GM10847 (cell line): ENCODE results near the gene HDGFL2.

Experiments used
- POLR2A ChIP-seq: IDR thresholded peaks from 2 replicates; pipeline ENCODE4 v1.6.1; 2011; ENCODE audit not compliant: insufficient read length; ENCODE audit errors: extremely low read depth

HDGFL2 gene

DNA sequence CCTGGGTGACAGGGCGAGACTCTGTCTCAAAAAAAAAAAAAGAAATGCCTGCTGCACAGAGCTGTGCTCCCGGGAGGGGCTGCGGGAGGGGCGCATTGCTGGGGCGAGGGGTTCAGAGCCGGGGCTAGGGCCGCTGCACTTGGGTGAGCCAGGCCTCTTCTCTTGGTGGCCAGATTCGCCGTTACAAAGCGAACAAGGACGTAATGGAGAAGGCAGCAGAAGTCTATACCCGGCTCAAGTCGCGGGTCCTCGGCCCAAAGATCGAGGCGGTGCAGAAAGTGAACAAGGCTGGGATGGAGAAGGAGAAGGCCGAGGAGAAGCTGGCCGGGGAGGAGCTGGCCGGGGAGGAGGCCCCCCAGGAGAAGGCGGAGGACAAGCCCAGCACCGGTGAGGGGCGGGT, 27.2 kb downstream of the HDGFL2 start:
- TF ChIP-seq POLR2A: no peak

DNA sequence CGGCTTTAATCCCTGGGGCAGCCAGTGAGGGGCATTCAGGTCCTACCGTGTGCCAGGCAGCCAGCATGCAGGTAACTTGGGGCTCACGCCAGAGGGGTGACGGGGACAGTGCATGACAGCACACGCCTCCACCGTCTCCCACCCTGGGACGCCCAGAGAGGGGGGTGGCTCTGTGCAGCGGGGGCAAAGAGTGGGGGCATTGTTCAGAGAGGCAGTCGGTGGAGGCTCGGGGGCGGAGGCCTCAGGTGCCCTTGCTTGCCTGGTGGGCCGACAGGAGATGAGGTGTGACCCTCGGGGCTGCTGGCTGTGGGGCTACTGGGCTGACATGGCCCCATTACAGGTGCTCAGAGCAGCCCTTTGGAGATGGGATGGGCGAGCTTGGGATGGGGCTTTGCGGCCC, 27.8 kb downstream of the HDGFL2 start:
- no peak for TF ChIP-seq POLR2A

DNA sequence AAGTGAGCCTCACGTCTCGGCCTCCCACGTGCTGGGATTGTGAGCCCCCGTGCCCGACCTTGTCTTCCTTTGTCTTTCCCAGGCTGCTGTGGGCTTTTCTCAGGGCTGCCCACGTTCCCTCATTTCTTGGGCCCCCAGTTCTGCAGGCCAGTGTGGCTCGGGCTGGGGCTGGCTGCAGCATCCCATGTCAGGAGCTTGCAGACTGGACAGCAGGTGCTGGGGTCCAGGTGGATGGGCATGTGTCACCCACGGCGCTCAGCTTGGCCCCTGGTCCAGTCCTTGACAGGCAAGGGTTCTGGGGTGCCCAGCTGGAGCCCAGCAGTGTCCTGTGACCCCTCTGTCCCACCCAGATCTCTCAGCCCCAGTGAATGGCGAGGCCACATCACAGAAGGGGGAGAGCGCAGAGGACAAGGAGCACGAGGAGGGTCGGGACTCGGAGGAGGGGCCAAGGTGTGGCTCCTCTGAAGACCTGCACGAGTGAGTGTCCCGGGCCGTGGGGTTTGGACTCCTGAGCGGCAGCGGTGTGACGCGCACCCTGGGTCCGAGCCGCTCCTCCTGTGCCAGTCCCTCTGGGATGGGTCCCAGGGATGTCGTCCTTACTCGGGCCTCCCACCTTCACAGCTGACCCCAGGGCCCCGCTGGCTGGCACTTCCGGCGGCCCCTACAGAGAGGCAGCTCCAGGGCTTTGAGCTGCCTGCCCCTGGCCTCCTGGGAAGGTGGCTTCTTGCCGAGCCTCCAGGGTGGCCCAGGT, 28.9 kb downstream of the HDGFL2 start:
- no peak for TF ChIP-seq POLR2A

DNA sequence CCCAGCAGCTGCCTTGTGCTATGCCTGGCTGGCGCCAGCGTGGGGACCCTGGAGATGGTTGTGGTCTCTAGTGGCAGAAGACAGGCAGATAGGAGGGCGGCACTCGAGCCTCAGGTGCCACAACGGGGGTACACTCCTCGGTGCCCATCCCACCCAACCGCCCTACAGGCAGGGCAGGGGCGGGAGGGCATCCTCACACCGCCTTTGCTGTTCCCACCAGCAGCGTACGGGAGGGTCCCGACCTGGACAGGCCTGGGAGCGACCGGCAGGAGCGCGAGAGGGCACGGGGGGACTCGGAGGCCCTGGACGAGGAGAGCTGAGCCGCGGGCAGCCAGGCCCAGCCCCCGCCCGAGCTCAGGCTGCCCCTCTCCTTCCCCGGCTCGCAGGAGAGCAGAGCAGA, 29.6 kb downstream of the HDGFL2 start:
- TF ChIP-seq POLR2A: no peak

DNA sequence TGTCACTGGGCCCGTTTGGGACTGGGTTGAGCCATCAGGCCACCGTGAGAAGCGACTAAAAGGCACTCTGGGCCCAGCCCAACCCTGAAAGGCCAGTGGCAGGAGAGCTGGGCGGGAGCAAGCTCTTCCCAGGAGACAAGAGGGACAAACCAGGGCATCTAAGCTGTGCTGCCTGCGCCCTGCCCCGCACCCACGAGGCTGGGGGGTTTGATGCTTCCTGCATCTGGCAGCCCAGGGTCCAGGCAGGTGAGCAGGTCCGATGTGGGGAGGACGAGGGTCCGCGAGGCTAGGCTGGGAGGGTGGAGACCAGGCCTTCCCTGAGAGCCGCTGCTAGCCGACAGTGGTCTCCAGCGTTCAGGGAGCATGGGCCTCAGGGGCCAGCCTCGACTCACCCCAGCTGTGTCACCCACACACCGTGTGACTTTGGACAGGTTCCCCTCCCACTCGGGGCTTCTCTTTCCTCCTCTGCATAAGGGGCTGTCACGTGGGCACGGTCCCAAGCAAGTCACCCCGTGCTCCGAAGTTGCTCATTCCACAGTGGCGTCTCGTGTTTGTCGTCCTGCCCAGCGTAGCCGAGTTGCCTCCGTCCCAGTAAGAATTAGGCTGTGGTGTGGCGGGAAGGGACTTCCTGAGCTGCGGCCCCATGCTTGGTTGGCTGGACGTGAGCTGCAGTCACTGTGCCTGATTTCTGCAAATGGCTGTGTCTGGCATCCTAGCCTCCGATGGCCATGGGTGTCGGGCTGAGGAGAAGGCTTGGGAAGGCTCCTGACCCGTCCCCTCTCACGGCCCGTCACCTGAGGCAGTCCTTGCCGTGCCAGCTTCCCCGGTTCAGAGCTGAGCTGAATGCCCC, 30.4 kb downstream of the HDGFL2 start:
- TF ChIP-seq POLR2A: no peak

DNA sequence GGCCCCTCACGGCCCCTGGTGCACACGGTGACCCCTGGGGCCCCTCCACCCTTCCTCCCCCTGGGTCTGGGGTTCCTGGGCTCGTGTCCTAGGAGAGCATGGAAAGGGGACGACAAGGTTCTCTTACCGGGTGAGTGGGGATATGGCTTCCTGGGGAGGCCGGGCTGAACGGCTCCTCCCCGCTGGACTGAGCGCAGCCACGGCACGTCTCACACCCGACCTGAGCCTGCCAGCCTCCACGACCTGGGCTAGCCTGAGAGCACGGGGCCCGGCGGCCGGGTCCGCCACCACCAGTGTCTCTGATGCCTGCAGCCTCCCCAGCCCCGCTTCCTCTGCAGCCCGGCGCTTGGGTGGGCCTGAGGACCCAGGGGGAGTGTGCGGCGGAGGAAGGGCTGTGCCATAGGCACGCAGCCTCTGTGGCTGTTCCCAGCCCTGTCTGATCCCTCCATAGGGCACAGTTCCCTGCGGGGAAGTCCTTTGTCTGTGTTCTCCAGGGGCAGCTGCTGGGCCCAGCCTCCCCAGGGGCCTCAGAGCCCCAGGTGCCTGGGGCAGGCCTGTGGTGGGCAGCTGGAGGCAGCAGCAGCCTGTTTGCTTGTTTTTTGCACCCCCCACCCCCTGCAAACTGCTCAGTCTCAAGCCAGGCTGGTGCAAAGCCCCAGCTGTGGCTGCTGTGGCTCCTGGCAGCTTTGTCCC, 31.2 kb downstream of the HDGFL2 start:
- no peak for TF ChIP-seq POLR2A

DNA sequence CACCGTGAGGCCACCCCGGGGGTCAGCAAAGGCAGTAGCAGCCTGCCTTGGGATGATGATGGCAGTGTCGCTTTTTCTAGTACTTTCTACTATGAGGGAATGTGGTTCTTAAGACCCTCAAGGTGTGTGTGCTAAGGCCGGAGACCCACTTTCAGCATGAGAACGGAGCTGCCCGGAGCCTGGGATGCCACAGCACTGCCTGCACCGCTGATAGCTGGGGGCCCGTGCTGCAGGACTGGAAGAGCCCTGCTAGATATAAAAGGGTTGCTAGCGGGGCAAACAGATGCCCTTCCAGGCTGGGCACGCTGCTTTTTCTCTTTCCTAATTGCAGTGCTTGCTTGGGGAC, 31.7 kb downstream of the HDGFL2 start:
- TF ChIP-seq POLR2A: no peak

DNA sequence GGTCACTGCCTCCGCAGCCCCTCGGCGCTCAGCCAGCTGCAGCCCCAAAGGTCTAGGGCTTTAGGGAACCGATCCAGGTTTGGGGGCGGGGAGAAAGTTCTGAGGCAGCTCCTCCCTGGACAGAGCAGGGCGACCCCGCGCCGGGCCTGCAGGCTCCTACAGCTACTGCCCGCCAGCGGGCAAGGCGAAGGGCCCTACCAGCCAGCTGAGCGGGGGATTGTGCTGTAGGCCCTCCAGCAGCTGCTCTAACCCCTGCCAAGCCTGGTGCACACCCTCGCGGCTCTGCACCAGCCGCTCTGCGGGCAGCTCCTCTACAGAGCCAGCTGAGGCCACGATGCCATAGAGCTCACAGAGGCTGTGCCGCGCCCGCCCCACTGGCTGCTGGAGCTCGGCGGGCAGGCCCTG, 32.2 kb downstream of the HDGFL2 start:
- no peak for TF ChIP-seq POLR2A

DNA sequence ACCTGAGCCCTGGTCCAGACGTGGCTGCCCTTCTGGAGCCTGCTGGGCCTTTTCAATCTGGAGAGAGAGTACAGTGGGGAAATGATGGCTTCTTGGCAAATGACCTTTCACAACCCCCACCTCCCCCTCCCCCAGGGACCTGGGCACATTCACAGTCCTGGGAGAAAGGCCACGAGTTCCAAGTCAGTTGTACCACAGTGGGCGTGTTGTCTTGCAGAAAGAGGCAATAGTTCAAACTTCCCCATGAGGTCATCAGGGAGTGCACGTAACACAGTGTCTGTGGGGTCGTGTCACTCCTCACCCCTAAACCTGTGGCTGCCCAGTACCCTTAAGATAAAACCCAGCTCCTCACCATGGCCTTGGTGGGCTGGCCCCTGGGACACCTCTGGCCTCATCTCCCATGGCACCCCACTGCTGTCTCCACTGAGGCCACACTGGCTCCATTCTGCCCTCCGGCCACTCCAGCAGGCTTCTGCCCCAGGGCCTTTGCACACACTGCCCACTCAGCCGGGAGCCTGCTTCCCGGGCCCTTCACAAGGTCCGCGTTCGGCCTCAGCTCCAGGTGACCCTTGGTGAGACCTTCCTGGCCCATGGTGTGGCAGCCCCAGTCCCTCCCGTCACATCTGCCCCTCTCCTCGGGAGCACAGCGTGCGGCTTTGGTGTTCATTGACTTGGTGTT, 32.9 kb downstream of the HDGFL2 start:
- no peak for TF ChIP-seq POLR2A

DNA sequence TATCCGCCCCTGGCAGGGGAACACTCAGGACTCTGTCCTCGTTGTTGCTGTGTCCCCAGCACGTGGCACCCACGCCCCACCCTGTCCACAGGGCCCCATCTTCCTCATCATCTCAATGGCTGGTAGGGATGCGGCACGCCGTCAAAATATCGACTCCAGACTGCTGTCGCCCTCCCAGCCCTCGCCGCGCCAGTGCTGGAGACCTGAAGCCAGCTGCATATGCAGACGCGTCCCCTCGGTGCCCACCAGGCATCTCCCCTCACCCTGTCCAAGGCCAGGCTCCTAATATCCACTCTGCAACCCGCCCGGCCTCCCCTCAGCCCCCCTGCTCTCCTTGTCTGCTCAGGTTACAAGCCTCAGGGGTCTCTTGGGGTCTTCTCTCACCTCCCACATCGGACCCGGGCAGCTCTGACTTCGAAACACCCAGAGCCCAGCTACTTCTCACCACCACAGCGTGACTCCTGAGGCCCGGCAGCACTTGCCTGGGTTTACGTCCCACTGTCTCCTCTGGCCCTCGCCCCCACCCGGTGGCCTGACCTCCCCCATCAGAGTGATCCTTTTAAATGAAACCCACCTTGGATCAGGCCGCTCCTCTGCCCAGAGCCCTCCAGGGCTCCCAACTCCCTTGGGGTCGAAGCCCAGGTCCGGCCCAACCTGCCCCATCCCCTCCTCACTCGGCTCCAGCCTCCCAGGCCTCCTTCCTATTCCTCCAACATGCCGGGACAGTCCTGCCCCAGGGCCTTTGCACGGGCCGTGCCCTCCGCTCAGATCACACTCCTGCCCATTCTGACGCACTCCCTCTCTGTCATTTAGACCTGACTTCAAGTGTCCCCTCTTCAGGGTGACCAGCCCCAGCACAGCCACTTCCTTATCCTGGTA, 33.7 kb downstream of the HDGFL2 start:
- no peak for TF ChIP-seq POLR2A

DNA sequence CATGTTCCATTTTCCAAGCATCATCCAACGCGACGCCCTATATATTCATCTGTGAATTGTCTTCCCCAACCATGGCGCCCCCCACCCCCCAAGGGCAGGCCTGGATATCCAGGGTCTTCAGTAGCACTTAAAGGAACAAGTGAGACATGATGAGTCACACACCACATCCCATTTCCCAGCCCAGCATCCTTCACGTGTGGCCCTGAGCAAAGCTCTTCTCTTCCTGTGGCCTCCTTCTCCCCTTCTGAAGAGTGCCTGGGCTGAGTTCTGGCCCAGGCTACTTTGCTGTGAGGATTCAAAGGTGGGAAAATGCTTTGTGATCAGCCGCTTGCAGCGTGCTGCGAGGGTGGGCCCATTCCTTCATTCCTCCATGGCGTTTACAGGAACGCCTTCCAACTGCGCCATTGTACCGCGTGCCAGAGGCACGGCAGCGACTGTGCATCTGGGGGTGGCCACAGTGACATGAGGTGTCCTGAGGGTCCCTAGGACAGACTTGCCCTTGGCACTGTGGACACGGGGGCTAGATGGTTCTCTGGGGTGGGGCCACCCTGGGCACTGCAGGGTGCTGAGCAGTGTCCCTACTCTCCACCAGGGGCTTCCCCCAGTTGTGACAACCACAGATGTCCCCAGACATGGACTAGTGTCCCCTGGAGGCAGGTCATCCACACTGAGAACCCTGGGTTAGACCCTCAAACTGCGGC, 34.5 kb downstream of the HDGFL2 start:
- TF ChIP-seq POLR2A: no peak

DNA sequence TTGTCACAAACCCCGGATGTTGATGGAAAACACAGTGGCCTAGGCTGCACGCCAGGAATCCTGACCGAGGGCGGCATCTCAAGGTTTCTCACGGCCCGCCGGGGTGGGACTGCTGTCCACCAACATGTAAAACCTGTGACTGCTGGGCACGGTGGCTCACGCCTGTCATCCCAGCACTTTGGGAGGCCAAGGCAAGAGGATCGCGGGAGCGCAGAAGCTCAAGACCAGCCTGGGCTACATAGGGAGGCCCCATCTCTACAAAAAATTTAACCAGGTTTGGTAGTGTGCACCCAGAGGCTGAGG, 35.0 kb downstream of the HDGFL2 start:
- no peak for TF ChIP-seq POLR2A

DNA sequence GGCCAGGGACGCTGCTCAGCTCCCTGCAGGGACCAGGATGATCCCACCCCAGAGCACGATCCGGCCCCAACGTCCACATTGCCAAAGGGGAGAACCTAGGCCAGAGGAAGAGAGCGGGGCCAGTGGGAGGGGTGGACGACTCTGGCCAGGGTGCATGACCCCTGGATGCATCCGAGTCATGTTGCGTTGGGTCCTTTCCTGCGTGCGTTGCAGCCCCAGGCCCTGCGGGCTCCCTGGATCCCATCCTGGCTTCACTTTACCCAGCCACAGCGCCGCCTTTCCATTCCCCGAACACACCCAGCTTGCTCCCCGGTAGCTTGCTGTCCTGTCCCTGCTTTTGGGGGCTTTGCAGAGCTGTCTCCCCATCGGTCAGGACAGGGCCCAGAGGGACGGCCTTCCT, 35.7 kb downstream of the HDGFL2 start:
- TF ChIP-seq POLR2A: no peak

DNA sequence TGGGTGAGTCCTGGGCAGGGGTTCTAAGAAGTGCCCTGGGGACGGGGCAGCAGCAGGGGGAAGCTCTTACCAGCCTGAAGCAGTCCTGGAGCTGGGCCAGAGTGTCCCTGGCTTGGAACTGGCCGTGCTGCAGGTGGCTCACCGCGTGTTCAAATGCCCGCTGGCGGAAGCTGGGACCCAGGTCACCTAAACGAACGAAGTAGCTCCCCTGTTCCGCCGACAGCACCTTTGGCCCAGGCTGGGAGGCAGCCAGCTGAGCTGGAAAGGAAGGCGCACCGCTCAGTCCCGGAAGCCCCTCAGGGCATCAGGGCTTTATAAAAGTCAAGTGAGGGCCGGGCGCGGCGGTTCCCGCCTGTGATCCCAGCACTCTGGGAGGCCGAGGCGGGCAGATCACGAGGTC, 36.6 kb downstream of the HDGFL2 start:
- no peak for TF ChIP-seq POLR2A

DNA sequence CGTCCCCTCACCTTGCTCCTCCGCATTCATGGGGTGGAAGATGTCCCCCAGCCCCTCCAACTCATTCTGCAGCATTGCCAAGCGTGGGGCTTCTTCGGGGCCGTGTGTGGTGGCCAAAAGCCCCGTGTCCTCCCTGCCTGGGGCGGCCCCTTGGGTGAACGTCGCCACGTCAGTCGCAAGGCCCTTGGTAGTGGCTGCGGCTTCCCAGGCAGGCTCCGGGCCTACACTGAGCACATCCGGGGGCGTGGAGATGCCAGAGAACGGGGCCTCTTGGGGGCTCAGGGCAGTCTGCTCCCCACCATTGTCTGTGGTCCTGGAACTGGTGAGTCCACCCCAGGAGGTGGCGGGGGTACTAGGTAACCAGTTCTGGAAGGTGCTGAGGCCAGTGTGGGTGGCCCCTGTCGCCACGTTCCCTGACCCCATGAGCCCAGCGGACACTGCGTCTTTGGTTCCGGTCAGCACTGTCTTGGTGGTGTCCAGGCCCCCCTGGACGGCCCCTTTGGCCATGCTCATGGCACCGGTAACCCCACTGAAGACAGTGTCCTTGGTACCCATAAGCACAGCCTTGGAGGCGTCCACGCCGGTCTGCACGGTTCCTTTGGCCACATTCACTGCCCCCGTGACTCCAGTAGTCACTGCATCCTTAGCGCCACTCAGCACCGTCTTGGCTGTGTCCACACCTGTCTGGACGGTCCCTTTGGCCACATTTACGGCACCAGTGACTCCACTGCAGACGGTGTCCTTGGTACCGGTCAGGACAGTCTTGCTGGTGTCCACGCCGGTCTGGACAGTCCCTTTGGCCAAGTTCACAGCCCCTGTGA, 38.5 kb downstream of the HDGFL2 start:
- no peak for TF ChIP-seq POLR2A
